Measurements from ENCODE around the gene TET2.

DNA sequence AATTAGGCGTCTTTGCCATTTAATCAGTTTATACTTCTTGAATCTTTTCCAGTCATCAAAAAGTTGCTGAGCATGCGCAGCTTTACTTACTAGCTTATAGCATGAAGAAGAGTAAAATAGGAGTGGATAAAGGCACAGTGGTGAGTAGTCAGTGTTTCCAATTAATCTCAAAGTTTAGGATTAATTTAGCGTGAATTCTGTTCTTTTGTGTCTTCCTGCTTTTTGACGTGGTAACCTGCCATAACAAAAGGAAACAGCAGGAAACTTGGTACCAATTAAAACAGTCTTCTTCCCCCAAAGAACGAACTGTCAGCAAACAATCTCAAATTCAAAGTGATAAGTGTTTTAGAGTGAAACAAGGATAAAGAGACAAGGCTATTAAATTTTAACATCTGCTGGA lies 61.9 kb downstream of the TET2 start:
- TF ChIP-seq POLR2A (IDR thresholded peaks at IDR 0.05): no peak
- TF ChIP-seq, protein P1, sequence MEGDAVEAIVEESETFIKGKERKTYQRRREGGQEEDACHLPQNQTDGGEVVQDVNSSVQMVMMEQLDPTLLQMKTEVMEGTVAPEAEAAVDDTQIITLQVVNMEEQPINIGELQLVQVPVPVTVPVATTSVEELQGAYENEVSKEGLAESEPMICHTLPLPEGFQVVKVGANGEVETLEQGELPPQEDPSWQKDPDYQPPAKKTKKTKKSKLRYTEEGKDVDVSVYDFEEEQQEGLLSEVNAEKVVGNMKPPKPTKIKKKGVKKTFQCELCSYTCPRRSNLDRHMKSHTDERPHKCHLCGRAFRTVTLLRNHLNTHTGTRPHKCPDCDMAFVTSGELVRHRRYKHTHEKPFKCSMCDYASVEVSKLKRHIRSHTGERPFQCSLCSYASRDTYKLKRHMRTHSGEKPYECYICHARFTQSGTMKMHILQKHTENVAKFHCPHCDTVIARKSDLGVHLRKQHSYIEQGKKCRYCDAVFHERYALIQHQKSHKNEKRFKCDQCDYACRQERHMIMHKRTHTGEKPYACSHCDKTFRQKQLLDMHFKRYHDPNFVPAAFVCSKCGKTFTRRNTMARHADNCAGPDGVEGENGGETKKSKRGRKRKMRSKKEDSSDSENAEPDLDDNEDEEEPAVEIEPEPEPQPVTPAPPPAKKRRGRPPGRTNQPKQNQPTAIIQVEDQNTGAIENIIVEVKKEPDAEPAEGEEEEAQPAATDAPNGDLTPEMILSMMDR (IDR thresholded peaks at IDR 0.05): no peak
